GM21723 (cell line): ENCODE measurements around the gene CATSPER2.
A peak's percentile ranks its signal among the peaks of the same experiment; 100 is the strongest.
"Not testable (repeated sequence)": the region's sequence is repeated elsewhere in the genome, so short reads cannot be mapped to it uniquely, and the experiment has no call there.

Experiments used
- ATAC-seq: cut with Tn5 transposase; IDR thresholded peaks from one replicate; pipeline ENCODE4 v1.9.1; 2021; ENCODE audit warnings: mild to moderate bottlenecking, moderate library complexity; ENCODE audit not compliant: unreplicated experiment

The CATSPER2 gene

GRCh38 chr15:43648649-43649429 is at the start of gene CATSPER2:
Gene CATSPER2 (minus strand): TSS chr15:43648844. CDS start chr15:43648061, 783 bp downstream.
- ATAC-seq: no peak

GRCh38 chr15:43693148-43694022 is 44.7 kb upstream of the CATSPER2 start, which contains the start of gene CKMT1A:
Gene CKMT1A (plus strand): TSS chr15:43693859. CDS start chr15:43694051, 192 bp downstream.
- ATAC-seq: not testable (repeated sequence)

- not testable (repeated sequence) for ATAC-seq
Measured at GRCh38 chr15:43692679-43693078, 44.0 kb upstream of the CATSPER2 start.

- ATAC-seq: peak; percentile 95
Measured at GRCh38 chr15:43689604-43690301, 41.1 kb upstream of the CATSPER2 start.

- ATAC-seq: not testable (repeated sequence)
Measured at GRCh38 chr15:43674175-43674574, 25.5 kb upstream of the CATSPER2 start.

GRCh38 chr15:43666177-43666576 is 17.5 kb upstream of the CATSPER2 start:
- ATAC-seq: not testable (repeated sequence)

- not testable (repeated sequence) for ATAC-seq
Measured at GRCh38 chr15:43663333-43663732, 14.7 kb upstream of the CATSPER2 start.

GRCh38 chr15:43662293-43662692 is 13.6 kb upstream of the CATSPER2 start:
- not testable (repeated sequence) for ATAC-seq

- not testable (repeated sequence) for ATAC-seq
Measured at GRCh38 chr15:43659727-43660126, 11.1 kb upstream of the CATSPER2 start.

- ATAC-seq: not testable (repeated sequence)
Measured at GRCh38 chr15:43649430-43649926, 834 bp upstream of the CATSPER2 start.

- ATAC-seq: peak; percentile 63
Measured at GRCh38 chr15:43638464-43639204, 10.0 kb downstream of the CATSPER2 start.

- ATAC-seq: not testable (repeated sequence)
Measured at GRCh38 chr15:43626937-43627336, 21.7 kb downstream of the CATSPER2 start.

GRCh38 chr15:43625106-43625505 is 23.5 kb downstream of the CATSPER2 start:
- ATAC-seq: no peak

- not testable (repeated sequence) for ATAC-seq
Measured at GRCh38 chr15:43622068-43622799, 26.4 kb downstream of the CATSPER2 start.

- not testable (repeated sequence) for ATAC-seq
Measured at GRCh38 chr15:43618700-43619099, 29.9 kb downstream of the CATSPER2 start, which contains the start of gene STRC. Gene STRC (minus strand): TSS chr15:43618800. CDS start chr15:43618722, 78 bp downstream.

- not testable (repeated sequence) for ATAC-seq
Measured at GRCh38 chr15:43617750-43618149, 30.9 kb downstream of the CATSPER2 start.

- not testable (repeated sequence) for ATAC-seq
Measured at GRCh38 chr15:43602233-43602632, 46.4 kb downstream of the CATSPER2 start.

- not testable (repeated sequence) for ATAC-seq
Measured at GRCh38 chr15:43600200-43600599, 48.4 kb downstream of the CATSPER2 start.

- not testable (repeated sequence) for ATAC-seq
Measured at GRCh38 chr15:43599131-43599530, 49.5 kb downstream of the CATSPER2 start.
